VCaP (cell line): ENCODE data around the gene TNIK.

Experiments used
- H3K27ac ChIP-seq: fragments of 450-650 bp; 2 replicates; pipeline ENCODE4 v1.5.1; 2017
- TF ChIP-seq, protein P1 (sequence below): fragments of 450-650 bp; conservative IDR thresholded peaks from 2 replicates; pipeline ENCODE4 v1.5.1; 2017; ENCODE audit warnings: mild to moderate bottlenecking, moderate library complexity

TNIK gene

DNA sequence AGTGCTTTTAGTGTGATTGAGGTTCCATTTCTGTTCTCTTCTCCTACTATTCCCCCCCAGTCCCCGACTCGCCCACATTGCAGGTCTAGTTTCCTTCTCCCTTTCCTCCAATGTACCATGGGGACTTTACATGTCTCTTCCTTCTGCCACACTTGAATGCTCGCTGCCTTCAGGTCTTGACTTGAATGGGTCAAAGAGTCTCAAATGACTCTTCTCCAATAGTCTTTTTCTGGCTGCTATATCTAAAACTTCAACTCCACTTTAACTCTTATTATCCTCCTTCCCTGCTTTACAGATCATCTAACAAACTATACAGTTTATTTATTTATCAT, 219.7 kb downstream of the TNIK start:
- TF ChIP-seq, protein P1, sequence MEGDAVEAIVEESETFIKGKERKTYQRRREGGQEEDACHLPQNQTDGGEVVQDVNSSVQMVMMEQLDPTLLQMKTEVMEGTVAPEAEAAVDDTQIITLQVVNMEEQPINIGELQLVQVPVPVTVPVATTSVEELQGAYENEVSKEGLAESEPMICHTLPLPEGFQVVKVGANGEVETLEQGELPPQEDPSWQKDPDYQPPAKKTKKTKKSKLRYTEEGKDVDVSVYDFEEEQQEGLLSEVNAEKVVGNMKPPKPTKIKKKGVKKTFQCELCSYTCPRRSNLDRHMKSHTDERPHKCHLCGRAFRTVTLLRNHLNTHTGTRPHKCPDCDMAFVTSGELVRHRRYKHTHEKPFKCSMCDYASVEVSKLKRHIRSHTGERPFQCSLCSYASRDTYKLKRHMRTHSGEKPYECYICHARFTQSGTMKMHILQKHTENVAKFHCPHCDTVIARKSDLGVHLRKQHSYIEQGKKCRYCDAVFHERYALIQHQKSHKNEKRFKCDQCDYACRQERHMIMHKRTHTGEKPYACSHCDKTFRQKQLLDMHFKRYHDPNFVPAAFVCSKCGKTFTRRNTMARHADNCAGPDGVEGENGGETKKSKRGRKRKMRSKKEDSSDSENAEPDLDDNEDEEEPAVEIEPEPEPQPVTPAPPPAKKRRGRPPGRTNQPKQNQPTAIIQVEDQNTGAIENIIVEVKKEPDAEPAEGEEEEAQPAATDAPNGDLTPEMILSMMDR, result no peak
- no peak overlapping the region for H3K27ac ChIP-seq

DNA sequence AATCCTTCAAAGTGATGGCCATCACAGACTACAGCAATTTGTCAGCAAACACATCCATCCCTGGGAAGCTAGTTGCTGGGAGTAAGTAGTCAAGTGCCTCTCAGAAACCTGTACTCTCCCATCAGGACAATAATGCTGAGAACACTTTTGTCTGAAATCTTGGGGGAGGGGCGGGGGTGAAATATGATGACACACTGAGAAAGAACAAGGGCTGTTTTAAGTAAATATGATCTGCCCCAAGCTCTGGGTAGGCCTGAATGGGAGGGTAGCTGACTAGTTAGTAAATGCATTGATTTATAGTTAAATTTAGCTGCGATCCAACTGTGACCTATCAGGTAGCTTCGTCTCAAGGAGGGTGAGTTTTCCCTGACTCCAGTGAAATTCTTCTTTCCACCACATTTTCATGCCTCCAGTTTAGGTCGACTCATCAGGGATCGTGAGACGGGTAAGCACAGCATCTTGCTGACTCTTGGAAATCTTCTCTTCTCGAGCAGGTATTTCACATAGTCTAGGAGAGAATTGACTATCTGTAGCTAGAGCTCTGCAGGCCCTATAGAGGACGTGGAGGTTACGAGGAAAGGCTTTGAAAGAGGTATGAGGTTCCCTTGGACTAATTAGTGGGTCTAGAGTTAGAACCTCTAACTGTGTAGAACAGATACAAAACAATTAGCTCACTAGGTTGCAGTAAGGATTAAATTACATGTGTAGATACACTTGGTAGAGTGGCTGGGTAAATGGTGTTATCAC, 220.3 kb downstream of the TNIK start:
- TF ChIP-seq, protein P1, result no peak
- no peak overlapping the region for H3K27ac ChIP-seq

DNA sequence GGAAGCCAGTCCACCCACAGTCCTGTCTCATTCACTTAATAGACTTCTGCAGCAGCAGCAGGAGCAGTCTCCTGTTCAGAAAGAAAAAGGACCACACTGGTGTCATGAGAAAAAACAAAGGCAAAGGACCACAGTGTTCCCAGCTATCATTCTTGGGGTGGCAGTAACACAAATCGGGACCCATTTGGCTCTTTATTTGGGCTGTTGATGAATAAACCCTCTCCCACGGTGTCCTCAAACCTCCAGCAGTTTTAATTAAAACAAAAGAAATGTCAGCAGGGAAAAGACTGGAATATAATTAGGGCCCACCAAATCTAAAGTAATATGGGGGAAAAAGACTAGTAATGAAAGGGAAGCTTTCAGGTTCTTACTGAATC, 223.2 kb downstream of the TNIK start:
- H3K27ac ChIP-seq, result no peak overlapping the region
- TF ChIP-seq, protein P1, result no peak

DNA sequence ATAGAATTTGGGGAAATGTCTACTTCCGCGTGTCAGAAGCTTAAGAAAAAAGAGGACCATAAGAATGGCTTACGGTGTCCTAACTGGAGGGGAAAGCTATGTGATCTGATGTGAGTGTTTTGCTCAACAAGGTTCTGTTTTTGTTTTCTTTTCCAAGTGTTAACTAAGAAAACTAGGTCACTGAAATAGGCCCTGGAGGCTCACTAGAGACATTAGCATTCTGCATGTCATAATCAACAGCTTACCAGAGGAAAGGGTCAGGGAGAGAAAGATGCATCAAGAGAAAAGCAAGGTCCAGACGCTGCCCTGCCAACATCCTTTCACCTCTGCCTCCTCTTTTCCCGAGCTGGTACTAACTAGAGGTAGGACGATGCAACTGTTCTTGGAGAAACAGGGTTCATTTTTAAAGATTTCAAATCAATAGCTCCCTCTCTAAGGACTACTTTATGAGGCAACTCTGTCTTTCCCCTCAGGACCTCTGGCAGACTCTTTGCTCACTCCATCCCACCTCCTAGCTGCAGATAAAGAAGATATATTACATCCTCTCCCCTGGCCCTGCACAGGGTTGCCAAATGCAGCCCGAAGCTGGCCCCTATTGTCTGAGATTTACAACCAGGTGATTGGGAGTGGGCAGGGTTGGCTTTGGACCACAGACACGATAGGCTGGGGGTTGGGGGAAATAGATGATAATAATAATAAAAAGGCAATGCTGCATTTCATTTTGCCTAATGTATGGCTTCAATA, 223.8 kb downstream of the TNIK start:
- no peak overlapping the region for H3K27ac ChIP-seq
- TF ChIP-seq, protein P1, result no peak

DNA sequence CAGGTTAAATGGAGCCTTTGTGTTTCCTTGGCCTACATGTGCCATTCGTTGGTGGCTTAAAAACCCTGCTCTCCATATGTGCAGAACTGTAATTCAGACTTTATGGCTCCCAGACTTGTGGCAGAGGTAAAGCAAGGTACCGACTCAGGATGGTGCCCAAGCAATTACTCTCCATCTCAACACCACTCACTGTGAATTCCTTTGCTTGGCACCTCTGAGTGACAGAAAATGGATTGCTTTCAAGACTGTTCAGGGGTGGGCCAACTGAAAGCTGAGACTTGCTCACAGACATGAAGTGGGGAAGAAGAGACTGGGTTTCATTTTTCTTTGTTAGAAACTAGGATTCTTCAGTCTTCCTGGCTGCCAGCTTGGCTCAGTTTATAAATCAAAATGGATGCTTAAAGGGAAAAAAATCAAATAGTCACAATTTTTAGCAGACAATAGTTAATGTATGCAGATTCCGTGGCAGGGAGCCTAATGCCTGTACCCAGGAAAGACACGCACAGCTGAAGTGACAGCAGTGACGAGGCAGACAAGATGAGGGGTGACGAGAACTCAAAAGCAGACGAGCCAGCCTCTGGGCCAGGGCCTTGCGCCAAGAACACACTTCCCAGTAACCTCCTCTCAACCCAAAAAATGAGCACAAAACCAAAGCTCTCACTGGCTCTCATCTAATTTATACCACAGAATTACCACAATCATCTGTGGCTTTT, 225.8 kb downstream of the TNIK start:
- TF ChIP-seq, protein P1, result no peak
- H3K27ac ChIP-seq, result no peak overlapping the region

DNA sequence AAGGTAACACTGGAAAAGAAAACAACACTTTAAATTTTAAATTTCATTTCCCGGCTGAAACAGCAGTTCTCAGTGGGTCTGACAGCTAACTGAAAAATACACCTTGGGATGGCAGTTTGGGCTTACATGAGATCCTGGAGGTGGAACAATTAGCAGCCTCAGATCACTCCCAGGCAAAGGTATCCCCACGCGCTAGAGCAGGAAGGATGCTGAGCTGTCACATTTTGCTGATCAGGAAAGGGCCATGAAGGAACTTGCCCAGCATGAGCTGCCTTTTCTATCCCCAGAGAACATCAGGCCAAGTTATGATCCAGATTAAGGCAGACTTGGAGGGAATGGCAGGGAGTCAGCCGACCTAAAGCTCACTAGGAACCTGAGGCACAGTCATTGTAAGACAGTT, 228.8 kb downstream of the TNIK start:
- TF ChIP-seq, protein P1, result no peak
- H3K27ac ChIP-seq, result no peak overlapping the region

DNA sequence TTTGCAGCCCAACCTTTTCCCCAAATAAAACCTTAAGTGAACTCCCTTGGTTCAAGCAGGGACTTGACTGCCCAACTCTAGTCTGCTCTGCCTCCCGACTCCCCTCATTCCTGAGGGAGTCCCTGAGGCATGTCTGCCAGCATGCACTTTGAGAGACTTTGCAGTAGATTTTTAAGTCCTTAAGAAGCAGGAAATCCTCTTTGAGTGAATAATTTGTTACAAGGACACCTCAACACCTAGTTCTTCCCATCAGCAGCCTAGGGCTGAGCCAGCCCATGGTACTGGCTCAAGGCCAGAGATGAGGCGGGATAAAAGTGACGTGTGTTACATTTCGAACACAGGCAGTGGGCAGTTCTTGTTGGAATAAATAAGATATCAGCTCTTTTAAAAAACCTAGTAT, 229.3 kb downstream of the TNIK start:
- TF ChIP-seq, protein P1, result no peak
- no peak overlapping the region for H3K27ac ChIP-seq
